ENCODE data around the gene DRD3.

DRD3 gene

DNA sequence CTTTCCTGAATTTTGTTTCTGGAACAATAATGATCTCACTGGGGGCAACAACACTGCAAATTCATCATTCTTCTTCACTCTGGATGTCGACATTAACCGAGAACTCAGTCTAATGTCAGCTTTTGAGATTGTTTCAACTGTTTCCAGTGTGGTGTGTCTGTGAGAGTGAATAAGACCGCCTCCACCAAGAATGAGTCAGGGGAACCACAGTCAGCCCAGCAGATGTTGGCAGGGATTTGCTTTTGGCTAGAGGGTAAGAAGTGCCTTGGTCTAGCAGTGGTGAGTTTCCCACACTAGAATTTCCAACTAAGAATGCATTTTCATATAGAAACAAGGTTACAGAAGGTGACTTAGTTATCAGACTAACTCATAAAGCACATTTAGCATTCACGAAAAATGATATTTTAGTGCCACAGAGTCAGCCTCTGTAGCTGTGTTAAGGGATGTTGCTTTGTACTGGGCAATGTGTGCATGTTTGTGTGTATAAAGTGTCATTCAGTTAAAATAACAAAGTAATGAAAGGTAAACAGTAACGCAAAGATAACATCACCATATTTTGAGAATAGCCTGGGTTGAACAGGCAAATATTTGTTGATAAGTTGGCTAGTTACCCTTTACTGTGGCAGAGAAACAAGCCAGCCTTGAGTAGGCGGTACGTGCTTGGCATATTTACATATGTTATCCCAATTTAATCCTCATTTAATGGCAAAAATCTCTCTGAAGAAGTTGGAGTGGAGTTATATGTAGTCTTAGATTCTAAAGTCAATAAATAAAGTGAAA lies 33.8 kb downstream of the DRD3 start:
- Histone ChIP-seq H2BK120ac (ENCODE audit: insufficient read depth, low read length, poor library complexity) (no peak overlapping the region), H3K9me3 (ENCODE audit: insufficient read depth, low read depth, low read length) (no peaks in the 10 kb centered on the region), H3K27ac (ENCODE audit: low read depth, low read length) (no peak overlapping the region), H3K79me1 (ENCODE audit: low read length) (no peaks in the 10 kb centered on the region), H3K4ac (ENCODE audit: low read depth, low read length) (no peak overlapping the region), H2BK12ac (ENCODE audit: low read length) (no peak overlapping the region), H3K27me3 (ENCODE audit: insufficient read depth, low read length) (no peaks in the 10 kb centered on the region), H3K36me3 (ENCODE audit: control insufficient read depth in 1 of 2, insufficient read depth in 2 of 2, low read length in 2 of 2) (no peaks in the 10 kb centered on the region), H2BK5ac (ENCODE audit: low read depth, low read length, poor library complexity) (no peak overlapping the region), H3K14ac (ENCODE audit: low read length) (no peak overlapping the region), H3K23ac (ENCODE audit: low read length) (no peak overlapping the region), H3K18ac (ENCODE audit: low read length) (no peak overlapping the region), H2AFZ (ENCODE audit: insufficient read depth, low read length, poor library complexity) (no peak overlapping the region), H3K9ac (ENCODE audit: low read length) (no peak overlapping the region), H3K4me2 (ENCODE audit: low read length) (no peak overlapping the region), H4K12ac (ENCODE audit: low read depth, low read length) (no peak overlapping the region), H2AK5ac (ENCODE audit: low read length) (no peak overlapping the region), H4K8ac (ENCODE audit: low read depth, low read length) (no peak overlapping the region), H3K4me1 (ENCODE audit: control insufficient read depth in 1 of 2, insufficient read depth in 2 of 2, low read length in 2 of 2) (no peaks in the 10 kb centered on the region), H4K91ac (ENCODE audit: low read depth, low read length) (no peak overlapping the region), H3K79me2 (ENCODE audit: control insufficient read depth, insufficient read depth, low read length, poor library complexity) (no peaks in the 10 kb centered on the region), H3K4me3 (ENCODE audit: low read depth, low read length) (no peak overlapping the region)
- WGBS (ENCODE audit: extremely low coverage, insufficient coverage, insufficient read length) = no CpG with 5 or more reads among the region's 7 CpGs
- no peak for DNase-seq

DNA sequence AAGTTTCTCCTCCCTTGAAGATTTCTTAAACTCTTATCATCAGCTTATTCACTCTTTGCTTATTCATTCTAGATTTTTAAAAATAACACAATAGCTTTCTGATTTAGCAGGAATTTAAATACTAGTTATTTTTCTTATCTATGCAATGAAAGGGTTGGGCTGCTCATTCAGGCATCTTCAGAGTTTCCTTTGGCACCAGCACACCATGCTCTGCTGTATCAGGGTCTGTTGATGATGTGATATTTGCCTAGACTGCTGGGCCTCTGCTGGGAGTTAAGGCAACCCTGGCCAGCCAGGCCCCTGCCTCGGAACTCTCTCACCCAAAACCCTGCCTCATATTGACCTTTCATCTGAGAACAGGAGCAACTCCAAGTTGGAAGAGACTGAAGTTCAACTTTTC lies 35.0 kb downstream of the DRD3 start:
- H3K4me2 ChIP-seq (ENCODE audit: low read length) = no peak overlapping the region
- H2AFZ ChIP-seq (ENCODE audit: insufficient read depth, low read length, poor library complexity) = no peak overlapping the region
- H2BK12ac ChIP-seq (ENCODE audit: low read length) = no peak overlapping the region
- H2AK5ac ChIP-seq (ENCODE audit: low read length) = no peak overlapping the region
- no peak overlapping the region for H4K8ac ChIP-seq (ENCODE audit: low read depth, low read length)
- H4K12ac ChIP-seq (ENCODE audit: low read depth, low read length) = no peak overlapping the region
- no peaks in the 10 kb centered on the region for H3K4me1 ChIP-seq (ENCODE audit: control insufficient read depth in 1 of 2, insufficient read depth in 2 of 2, low read length in 2 of 2)
- H3K9ac ChIP-seq (ENCODE audit: low read length) = peak overlapping the region; percentile 40
- no CpG with 5 or more reads among the region's 1 CpG for WGBS (ENCODE audit: extremely low coverage, insufficient coverage, insufficient read length)
- H3K36me3 ChIP-seq (ENCODE audit: control insufficient read depth in 1 of 2, insufficient read depth in 2 of 2, low read length in 2 of 2) = no peaks in the 10 kb centered on the region
- H3K79me2 ChIP-seq (ENCODE audit: control insufficient read depth, insufficient read depth, low read length, poor library complexity) = no peaks in the 10 kb centered on the region
- H3K4ac ChIP-seq (ENCODE audit: low read depth, low read length) = no peak overlapping the region
- H4K91ac ChIP-seq (ENCODE audit: low read depth, low read length) = no peak overlapping the region
- no peak overlapping the region for H3K27ac ChIP-seq (ENCODE audit: low read depth, low read length)
- H3K27me3 ChIP-seq (ENCODE audit: insufficient read depth, low read length) = no peaks in the 10 kb centered on the region
- no peak for DNase-seq
- no peak overlapping the region for H3K23ac ChIP-seq (ENCODE audit: low read length)
- H3K14ac ChIP-seq (ENCODE audit: low read length) = no peak overlapping the region
- no peak overlapping the region for H3K18ac ChIP-seq (ENCODE audit: low read length)
- H3K9me3 ChIP-seq (ENCODE audit: insufficient read depth, low read depth, low read length) = no peaks in the 10 kb centered on the region
- no peaks in the 10 kb centered on the region for H3K79me1 ChIP-seq (ENCODE audit: low read length)
- no peak overlapping the region for H3K4me3 ChIP-seq (ENCODE audit: low read depth, low read length)
- H2BK120ac ChIP-seq (ENCODE audit: insufficient read depth, low read length, poor library complexity) = no peak overlapping the region
- no peak overlapping the region for H2BK5ac ChIP-seq (ENCODE audit: low read depth, low read length, poor library complexity)

DNA sequence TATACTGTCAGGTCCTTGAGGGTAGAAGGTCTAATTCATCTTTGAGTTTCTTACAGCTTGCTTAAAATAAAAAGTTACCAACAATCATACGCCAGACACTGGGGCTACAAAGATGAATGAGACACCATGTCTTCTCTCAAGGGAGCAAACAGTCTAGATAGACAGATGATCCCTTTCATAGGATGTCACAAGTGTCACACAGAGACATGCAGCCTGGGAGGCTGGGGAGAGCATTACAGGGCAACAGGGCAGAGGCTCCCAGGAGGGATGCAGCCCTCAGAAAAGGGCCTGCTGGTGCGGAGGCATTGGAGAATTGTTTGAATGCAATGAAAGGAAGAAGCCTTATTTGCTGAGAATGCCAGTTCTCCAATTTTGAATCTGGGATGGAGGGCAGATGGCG lies 39.0 kb downstream of the DRD3 start:
- H3K4me3 ChIP-seq (ENCODE audit: low read depth, low read length) = no peak overlapping the region
- H3K4ac ChIP-seq (ENCODE audit: low read depth, low read length) = no peak overlapping the region
- no peak overlapping the region for H3K4me2 ChIP-seq (ENCODE audit: low read length)
- no peak overlapping the region for H4K12ac ChIP-seq (ENCODE audit: low read depth, low read length)
- no peak overlapping the region for H4K8ac ChIP-seq (ENCODE audit: low read depth, low read length)
- H3K9me3 ChIP-seq (ENCODE audit: insufficient read depth, low read depth, low read length) = no peaks in the 10 kb centered on the region
- H3K18ac ChIP-seq (ENCODE audit: low read length) = no peak overlapping the region
- no peak overlapping the region for H3K27ac ChIP-seq (ENCODE audit: low read depth, low read length)
- H2BK120ac ChIP-seq (ENCODE audit: insufficient read depth, low read length, poor library complexity) = no peak overlapping the region
- H2AK5ac ChIP-seq (ENCODE audit: low read length) = no peak overlapping the region
- H3K79me2 ChIP-seq (ENCODE audit: control insufficient read depth, insufficient read depth, low read length, poor library complexity) = no peaks in the 10 kb centered on the region
- no peaks in the 10 kb centered on the region for H3K27me3 ChIP-seq (ENCODE audit: insufficient read depth, low read length)
- no peak overlapping the region for H3K14ac ChIP-seq (ENCODE audit: low read length)
- no peak overlapping the region for H2BK12ac ChIP-seq (ENCODE audit: low read length)
- H4K91ac ChIP-seq (ENCODE audit: low read depth, low read length) = no peak overlapping the region
- no CpG with 5 or more reads among the region's 3 CpGs for WGBS (ENCODE audit: extremely low coverage, insufficient coverage, insufficient read length)
- no peak overlapping the region for H3K9ac ChIP-seq (ENCODE audit: low read length)
- H3K79me1 ChIP-seq (ENCODE audit: low read length) = no peaks in the 10 kb centered on the region
- no peak overlapping the region for H2BK5ac ChIP-seq (ENCODE audit: low read depth, low read length, poor library complexity)
- no peaks in the 10 kb centered on the region for H3K36me3 ChIP-seq (ENCODE audit: control insufficient read depth in 1 of 2, insufficient read depth in 2 of 2, low read length in 2 of 2)
- no peak overlapping the region for H2AFZ ChIP-seq (ENCODE audit: insufficient read depth, low read length, poor library complexity)
- no peak for DNase-seq
- H3K4me1 ChIP-seq (ENCODE audit: control insufficient read depth in 1 of 2, insufficient read depth in 2 of 2, low read length in 2 of 2) = no peaks in the 10 kb centered on the region
- H3K23ac ChIP-seq (ENCODE audit: low read length) = no peak overlapping the region

DNA sequence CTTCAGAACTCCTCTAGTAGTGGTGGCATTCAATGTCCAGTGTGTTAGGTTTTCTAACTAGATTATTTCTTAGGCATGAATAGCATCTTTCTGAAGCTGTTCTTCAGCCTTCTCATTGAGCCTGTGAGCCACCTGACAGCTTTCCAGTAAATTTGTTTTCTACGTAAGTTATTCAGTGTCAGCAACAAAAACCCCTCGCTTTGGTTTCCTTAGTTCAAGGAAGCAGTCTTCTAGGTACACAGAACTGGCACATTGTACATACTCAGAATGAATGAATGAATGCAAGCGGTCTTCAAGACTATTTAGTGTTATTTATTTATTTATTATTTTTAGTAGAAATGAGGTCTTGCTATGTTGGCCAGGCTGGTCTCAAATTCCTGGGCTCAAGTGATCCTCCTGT lies 44.9 kb downstream of the DRD3 start:
- Histone ChIP-seq H3K18ac (ENCODE audit: low read length) (no peak overlapping the region), H3K36me3 (ENCODE audit: control insufficient read depth in 1 of 2, insufficient read depth in 2 of 2, low read length in 2 of 2) (no peaks in the 10 kb centered on the region), H2BK12ac (ENCODE audit: low read length) (no peak overlapping the region), H3K4me3 (ENCODE audit: low read depth, low read length) (no peak overlapping the region), H4K12ac (ENCODE audit: low read depth, low read length) (no peak overlapping the region), H3K9me3 (ENCODE audit: insufficient read depth, low read depth, low read length) (no peaks in the 10 kb centered on the region), H3K14ac (ENCODE audit: low read length) (no peak overlapping the region), H3K4ac (ENCODE audit: low read depth, low read length) (no peak overlapping the region), H2AFZ (ENCODE audit: insufficient read depth, low read length, poor library complexity) (no peak overlapping the region), H2BK5ac (ENCODE audit: low read depth, low read length, poor library complexity) (no peak overlapping the region), H3K27me3 (ENCODE audit: insufficient read depth, low read length) (no peaks in the 10 kb centered on the region), H3K79me1 (ENCODE audit: low read length) (no peaks in the 10 kb centered on the region), H3K9ac (ENCODE audit: low read length) (no peak overlapping the region), H4K91ac (ENCODE audit: low read depth, low read length) (no peak overlapping the region), H2AK5ac (ENCODE audit: low read length) (no peak overlapping the region), H3K4me2 (ENCODE audit: low read length) (no peak overlapping the region), H4K8ac (ENCODE audit: low read depth, low read length) (no peak overlapping the region), H3K23ac (ENCODE audit: low read length) (no peak overlapping the region), H3K27ac (ENCODE audit: low read depth, low read length) (no peak overlapping the region), H3K4me1 (ENCODE audit: control insufficient read depth in 1 of 2, insufficient read depth in 2 of 2, low read length in 2 of 2) (no peaks in the 10 kb centered on the region), H3K79me2 (ENCODE audit: control insufficient read depth, insufficient read depth, low read length, poor library complexity) (no peaks in the 10 kb centered on the region), H2BK120ac (ENCODE audit: insufficient read depth, low read length, poor library complexity) (no peak overlapping the region)
- no peak for DNase-seq
- WGBS (ENCODE audit: extremely low coverage, insufficient coverage, insufficient read length) = no CpG with 5 or more reads among the region's 3 CpGs
